Activated T-cell treated with anti-CD3 and anti-CD28 coated beads, Interleukin-2, amount 50 U/mL, for 1 hour (primary cell): ENCODE results near the gene PCDHA13.
A peak's percentile ranks its signal among the peaks of the same experiment; 100 is the strongest.
"Not testable (repeated sequence)": the region's sequence is repeated elsewhere in the genome, so short reads cannot be mapped to it uniquely, and the experiment has no call there.

Experiments
- DNase-seq: peaks from one replicate; pipeline ENCODE4 v3.0.0-alpha.2; 2020

Gene PCDHA13

GRCh38 chr5:140869555-140869886, 12.4 kb upstream of the PCDHA13 start:
- DNase-seq: no peak

GRCh38 chr5:140870221-140871201, 11.4 kb upstream of the PCDHA13 start:
- DNase-seq: no peak

- DNase-seq: no peak
Observed at GRCh38 chr5:140875085-140876065, 6.5 kb upstream of the PCDHA13 start, which contains the start of gene PCDHA12. TSS of gene PCDHA12 (plus strand) at chr5:140875308. CDS start at chr5:140875473, 165 bp downstream.

- DNase-seq: not testable (repeated sequence)
Observed at GRCh38 chr5:140876541-140877261, 5.2 kb upstream of the PCDHA13 start.

- no peak for DNase-seq
Observed at GRCh38 chr5:140877262-140877581, 4.7 kb upstream of the PCDHA13 start.

- no peak for DNase-seq
Observed at GRCh38 chr5:140882591-140882899, 621 bp downstream of the PCDHA13 start.

- no peak for DNase-seq
Observed at GRCh38 chr5:140883373-140883772, 1.4 kb downstream of the PCDHA13 start.

- DNase-seq: no peak
Observed at GRCh38 chr5:140883927-140884697, 2.2 kb downstream of the PCDHA13 start.

- DNase-seq: no peak
Observed at GRCh38 chr5:140916325-140916724, 34.4 kb downstream of the PCDHA13 start.

- no peak for DNase-seq
Observed at GRCh38 chr5:140923601-140924000, 41.7 kb downstream of the PCDHA13 start.

- DNase-seq: no peak
Observed at GRCh38 chr5:140925806-140926442, 44.0 kb downstream of the PCDHA13 start, which contains the start of gene PCDHAC1. TSS of gene PCDHAC1 (plus strand) at chr5:140926299. CDS start at chr5:140926893, 594 bp downstream.

- peak; percentile 22 for DNase-seq
Observed at GRCh38 chr5:140926443-140927227, 44.7 kb downstream of the PCDHA13 start.

GRCh38 chr5:140927228-140927573, 45.3 kb downstream of the PCDHA13 start:
- DNase-seq: no peak
